H1 (cell line): ENCODE results near the gene DEK. TPM values are rescaled to one million over a fixed set of nuclear protein-coding genes. Genes with fewer than 3 reads are reported as not detected.

Experiments used
- CTCF ChIA-PET: fragments of 300-600 bp; sonication (Branson Sonifier 250); formaldehyde crosslinking; loops from one replicate; lab custom pipeline; 2021; ENCODE audit not compliant: partially characterized antibody; lab: Charles Lee
- POLR2A ChIA-PET: fragments of 300-600 bp; sonication (Branson Sonifier 250); formaldehyde crosslinking; loops from one replicate; lab custom pipeline; 2021; ENCODE audit warnings: inconsistent platforms; ENCODE audit not compliant: partially characterized antibody; lab: Charles Lee
- DNase-seq, 2 experiments: peaks; one replicate each; pipeline versions ENCODE4 v3.0.0 to v3.0.0-alpha.2; 2010 to 2022; ENCODE audit warnings: low spot score in 2 of 2, low read depth in 1 of 2, mixed read lengths in 1 of 2
- FAIRE-seq: peaks from 2 replicates; lab custom pipeline; 2011; peaks lifted over from hg19 to GRCh38; lab: Jason Lieb, UNC
- H2AFZ ChIP-seq: 2 replicates; pipeline ENCODE4 v1.8.1; 2012; ENCODE audit warnings: low read length, inconsistent platforms
- H2AK5ac ChIP-seq: 2 replicates; pipeline ENCODE4 v1.6.1; 2013; ENCODE audit warnings: low read depth, low read length
- H2BK120ac ChIP-seq: replicated peaks from 2 replicates; pipeline ENCODE3; 2013; ENCODE audit warnings: low read depth, low read length, inconsistent platforms
- H2BK12ac ChIP-seq: 2 replicates; pipeline ENCODE4 v1.6.1; 2013; ENCODE audit warnings: low read depth, low read length
- H2BK15ac ChIP-seq: 2 replicates; pipeline ENCODE4 v1.6.1; 2013; ENCODE audit warnings: low read length
- H2BK20ac ChIP-seq: 2 replicates; pipeline ENCODE4 v1.6.1; 2013; ENCODE audit warnings: low read length
- H2BK5ac ChIP-seq: 2 replicates; pipeline ENCODE4 v1.6.1; 2013; ENCODE audit warnings: low read depth, low read length
- H3K14ac ChIP-seq: 2 replicates; pipeline ENCODE4 v1.6.1; 2013; ENCODE audit warnings: inconsistent platforms; ENCODE audit not compliant: insufficient read length
- H3K18ac ChIP-seq: 2 replicates; pipeline ENCODE4 v1.6.1; 2013; ENCODE audit warnings: low read length; ENCODE audit errors: extremely low read depth
- H3K23ac ChIP-seq: 2 replicates; pipeline ENCODE4 v1.6.1; 2013; ENCODE audit warnings: inconsistent platforms; ENCODE audit not compliant: insufficient read length
- H3K23me2 ChIP-seq: 2 replicates; pipeline ENCODE4 v1.6.1; 2013; ENCODE audit warnings: low read depth, low read length
- H3K27ac ChIP-seq: 2 replicates; pipeline ENCODE4 v1.6.1; 2011; ENCODE audit warnings: low read depth, low read length, inconsistent platforms
- H3K27me3 ChIP-seq, 4 experiments: replicated peaks in 1 of 4; 1 replicate in 1 of 4; 2 replicates in 3 of 4; pipeline versions ENCODE4 v1.6.1 to v1.8.1; 2011 to 2013; ENCODE audit warnings: low read length in 3 of 4, mild to moderate bottlenecking in 3 of 4, inconsistent platforms in 2 of 4, mixed read lengths in 2 of 4, moderate library complexity in 1 of 4; ENCODE audit not compliant: control insufficient read depth in 3 of 4, insufficient read depth in 3 of 4; ENCODE audit errors: extremely low read depth in 1 of 4
- H3K36me3 ChIP-seq, 4 experiments: 2 replicates each; pipeline versions ENCODE4 v1.6.1 to v1.8.1; 2011 to 2013; ENCODE audit warnings: mild to moderate bottlenecking in 4 of 4, low read length in 3 of 4, moderate library complexity in 2 of 4, control low read depth in 1 of 4, inconsistent platforms in 1 of 4; ENCODE audit not compliant: insufficient read depth in 4 of 4, control insufficient read depth in 2 of 4
- H3K4ac ChIP-seq: replicated peaks from 2 replicates; pipeline ENCODE3; 2013; ENCODE audit warnings: low read length, low read depth, mixed read lengths, inconsistent platforms; ENCODE audit not compliant: insufficient read length
- H3K4me1 ChIP-seq, 4 experiments: replicated peaks in 1 of 4; 1 replicate in 1 of 4; 2 replicates in 3 of 4; pipeline versions ENCODE4 v1.6.1 to v1.8.1; 2011 to 2013; ENCODE audit warnings: low read length in 3 of 4, inconsistent platforms in 2 of 4, mixed read lengths in 1 of 4; ENCODE audit not compliant: insufficient read depth in 4 of 4, control insufficient read depth in 3 of 4
- H3K4me2 ChIP-seq, 2 experiments: 2 replicates each; pipeline versions ENCODE4 v1.6.1 to v1.8.1; 2011 to 2013; ENCODE audit warnings: low read depth in 2 of 2, low read length in 2 of 2, control low read depth in 1 of 2, inconsistent platforms in 1 of 2, mild to moderate bottlenecking in 1 of 2; ENCODE audit not compliant: insufficient read depth in 1 of 2
- H3K4me3 ChIP-seq, 4 experiments: fragments of 200-600, 300-600 bp in 1 of 4; sonication (generic), shearing (Covaris generic), sonication (Bioruptor Twin) in 1 of 4; 2 replicates each; pipeline versions ENCODE4 v1.5.1 to v1.8.1; 2011 to 2016; ENCODE audit warnings: low read length in 4 of 4, low read depth in 3 of 4, control low read depth in 2 of 4, inconsistent platforms in 2 of 4, mild to moderate bottlenecking in 2 of 4, mixed read lengths in 1 of 4, moderate library complexity in 1 of 4; ENCODE audit not compliant: insufficient read depth in 2 of 4; ENCODE audit errors: extremely low read depth in 1 of 4
- H3K56ac ChIP-seq: replicated peaks from 2 replicates; pipeline ENCODE3; 2013; ENCODE audit warnings: low read depth, mild to moderate bottlenecking, mixed read lengths, low read length, inconsistent platforms; ENCODE audit not compliant: insufficient read length
- H3K79me1 ChIP-seq: 2 replicates; pipeline ENCODE4 v1.6.1; 2013; ENCODE audit warnings: low read depth, low read length, control low read depth
- H3K79me2 ChIP-seq, 2 experiments: 2 replicates each; pipeline versions ENCODE4 v1.6.1 to v1.8.1; 2012 to 2013; ENCODE audit warnings: low read length in 2 of 2, mild to moderate bottlenecking in 2 of 2, inconsistent platforms in 1 of 2; ENCODE audit not compliant: insufficient read depth in 2 of 2, control insufficient read depth in 1 of 2
- H3K9ac ChIP-seq, 4 experiments: replicated peaks in 1 of 4; 1 replicate in 1 of 4; 2 replicates in 3 of 4; pipeline versions ENCODE4 v1.6.1 to v1.8.1; 2011 to 2013; ENCODE audit warnings: low read depth in 3 of 4, low read length in 3 of 4, control low read depth in 2 of 4, mild to moderate bottlenecking in 2 of 4, moderate library complexity in 2 of 4, inconsistent platforms in 1 of 4; ENCODE audit errors: extremely low read depth in 1 of 4
- H3K9me3 ChIP-seq, 2 experiments: 2 replicates each; pipeline versions ENCODE4 v1.6.1 to v1.8.1; 2012 to 2013; ENCODE audit warnings: mild to moderate bottlenecking in 2 of 2, moderate library complexity in 2 of 2, control low read depth in 1 of 2, inconsistent platforms in 1 of 2, low read depth in 1 of 2, low read length in 1 of 2, mixed read lengths in 1 of 2; ENCODE audit not compliant: insufficient read depth in 2 of 2
- H4K20me1 ChIP-seq, 2 experiments: replicated peaks in 1 of 2; 2 replicates each; pipeline versions ENCODE3 to v1.8.1; 2011 to 2013; ENCODE audit warnings: inconsistent platforms in 2 of 2, low read length in 2 of 2, mild to moderate bottlenecking in 1 of 2; ENCODE audit not compliant: insufficient read depth in 2 of 2, control insufficient read depth in 1 of 2
- H4K5ac ChIP-seq: 2 replicates; pipeline ENCODE4 v1.6.1; 2013; ENCODE audit warnings: low read length, low read depth, mixed read lengths, inconsistent platforms; ENCODE audit not compliant: insufficient read length
- H4K8ac ChIP-seq: 2 replicates; pipeline ENCODE4 v1.8.0; 2013; ENCODE audit warnings: mild to moderate bottlenecking, moderate library complexity, low read length, inconsistent platforms; ENCODE audit not compliant: insufficient read depth; ENCODE audit errors: extremely low read depth
- H4K91ac ChIP-seq: replicated peaks from 2 replicates; pipeline ENCODE3; 2013; ENCODE audit warnings: low read length, mixed read lengths, inconsistent platforms; ENCODE audit not compliant: insufficient read length
- BCL11A ChIP-seq, 2 experiments: IDR thresholded peaks; one replicate each; pipeline ENCODE4 v1.6.1; 2011; ENCODE audit warnings: low read depth in 2 of 2, low read length in 2 of 2, mild to moderate bottlenecking in 2 of 2
- CREB1 ChIP-seq: IDR thresholded peaks from 2 replicates; pipeline ENCODE4 v1.6.1; 2012; ENCODE audit warnings: inconsistent platforms
- CTBP2 ChIP-seq: IDR thresholded peaks from 2 replicates; pipeline ENCODE4 v1.7.0; 2011; ENCODE audit warnings: borderline replicate concordance, mild to moderate bottlenecking, moderate library complexity, mixed read lengths, low read length; ENCODE audit not compliant: insufficient read depth, insufficient read length
- CTCF ChIP-seq, 3 experiments: IDR thresholded peaks; 1 replicate in 2 of 3; 2 replicates in 1 of 3; pipeline versions ENCODE4 v1.5.1 to v1.6.1; 2011; ENCODE audit warnings: low read length in 3 of 3, mild to moderate bottlenecking in 3 of 3, inconsistent platforms in 2 of 3, low read depth in 1 of 3, moderate library complexity in 1 of 3; ENCODE audit not compliant: insufficient read depth in 1 of 3; ENCODE audit errors: control extremely low read depth in 1 of 3
- GABPA ChIP-seq: IDR thresholded peaks from 2 replicates; pipeline ENCODE4 v1.6.1; 2011; ENCODE audit warnings: mild to moderate bottlenecking, low read length, moderate library complexity, borderline replicate concordance; ENCODE audit not compliant: insufficient read depth
- HDAC6 ChIP-seq: IDR thresholded peaks from one replicate; pipeline ENCODE4 v1.7.1; 2012; ENCODE audit warnings: low read depth, mild to moderate bottlenecking, inconsistent platforms, low read length, moderate library complexity
- KDM5A ChIP-seq: fragments of 200-600 bp; IDR thresholded peaks from 2 replicates; pipeline ENCODE4 v1.7.1; 2012; ENCODE audit warnings: mild to moderate bottlenecking, low read length, inconsistent platforms, mixed read lengths
- PHF8 ChIP-seq: fragments of 200-600 bp; sonication (generic); conservative IDR thresholded peaks from 2 replicates; pipeline ENCODE4 v1.7.1; 2012; ENCODE audit warnings: low read depth, mild to moderate bottlenecking, inconsistent platforms, low read length, moderate library complexity
- POU5F1 ChIP-seq: IDR thresholded peaks from 2 replicates; pipeline ENCODE4 v1.6.1; 2011; ENCODE audit warnings: low read depth, mild to moderate bottlenecking, low read length, moderate library complexity
- RBBP5 ChIP-seq: IDR thresholded peaks from 2 replicates; pipeline ENCODE4 v1.7.1; 2012; ENCODE audit warnings: low read depth, mild to moderate bottlenecking, inconsistent platforms, low read length, moderate library complexity, borderline replicate concordance
- RXRA ChIP-seq: IDR thresholded peaks from 2 replicates; pipeline ENCODE4 v1.6.1; 2011; ENCODE audit warnings: low read depth, mild to moderate bottlenecking, low read length, moderate library complexity; ENCODE audit not compliant: insufficient read depth
- TAF7 ChIP-seq: optimal IDR thresholded peaks from 2 replicates; pipeline ENCODE3; 2011; ENCODE audit warnings: low read depth, mild to moderate bottlenecking, inconsistent platforms, low read length, moderate library complexity, borderline replicate concordance
- WGBS, 2 experiments: shearing (Covaris generic) in 1 of 2; methylation state at CpG; one replicate each; pipeline versions ENCODE4 v1.1.6 to v1.1.7; 2013 to 2015; ENCODE audit warnings: low lambda C conversion rate in 2 of 2, mixed read lengths in 2 of 2, inconsistent platforms in 1 of 2, low coverage in 1 of 2, missing lambda C conversion rate in 1 of 2; ENCODE audit not compliant: insufficient replicate concordance in 2 of 2, insufficient coverage in 1 of 2, insufficient read length in 1 of 2; ENCODE audit errors: extremely low coverage in 1 of 2, missing lambda C conversion rate in 1 of 2; 5-methylcytosine and 5-hydroxymethylcytosine counted together
- polyA plus RNA-seq, 7 experiments: library from polyadenylated mRNA; depleted of rRNA in 3 of 7; stranded (reverse) in 5 of 7; unstranded in 2 of 7; fragments of >200 nt in 5 of 7; fragments of 200-250 nt in 2 of 7; gene quantifications; 1 replicate in 5 of 7; 2 replicates in 1 of 7; 4 replicates in 1 of 7; pipeline versions ENCODE4 v1.2.1 to v1.2.3, GENCODE V29; 2011 to 2013; ENCODE audit warnings: missing spikeins in 2 of 7, mixed read lengths in 2 of 7
- total RNA-seq: library from RNA; stranded (reverse); fragmentation: NEBNext Ultra II Directional; extraction: Animal tissue kit (Norgen Biotek cat#: 25700); gene quantifications from 2 replicates; pipeline ENCODE4 v1.2.1, GENCODE V29; 2021

The DEK gene
- total and polyA plus RNA-seq, 2 of the 8 experiments (the other 6 are each of a cell fraction or from before 2014, with no cell fraction given) = 40.0 to 228 TPM

- H3K9me3 ChIP-seq = no peaks in the 10 kb centered on the region
- CTCF ChIA-PET = interaction anchor here (2.2 kb wide), 1 partner anchor 10 kb away, joined by 11 read pairs; no protein-coding TSS in a partner anchor
- H2BK20ac ChIP-seq = no peak overlapping the region
- no peak overlapping the region for H3K9ac ChIP-seq
- H4K8ac ChIP-seq = no peak overlapping the region
- 94% methylated on average over 5 of the region's 5 CpGs; no CpG with 5 or more reads in 1 of the 2 experiments for WGBS, 2 experiments
- POLR2A ChIA-PET = no interaction called here
- no peaks in the 10 kb centered on the region; a peak in 3 of 8 replicates for H3K36me3 ChIP-seq
- no peak overlapping the region for H2AFZ ChIP-seq
- no peak overlapping the region for H3K4me2 ChIP-seq
- no peak overlapping the region for H4K91ac ChIP-seq
- H3K23ac ChIP-seq = no peak overlapping the region
- H3K18ac ChIP-seq = no peak overlapping the region
- H2AK5ac ChIP-seq = no peak overlapping the region
- H3K27me3 ChIP-seq = no peaks in the 10 kb centered on the region
- H3K27ac ChIP-seq = no peak overlapping the region
- no peaks in the 10 kb centered on the region for H3K4me1 ChIP-seq
- H4K20me1 ChIP-seq = no peaks in the 10 kb centered on the region
- H3K14ac ChIP-seq = no peak overlapping the region
- no peak overlapping the region for H4K5ac ChIP-seq
- H3K56ac ChIP-seq = no peak overlapping the region
- H2BK5ac ChIP-seq = no peak overlapping the region
- no peak overlapping the region for H2BK12ac ChIP-seq
- no peak overlapping the region for H3K4ac ChIP-seq
- H3K4me3 ChIP-seq = no peak overlapping the region
- no peaks in the 10 kb centered on the region for H3K79me1 ChIP-seq
- H3K23me2 ChIP-seq = no peaks in the 10 kb centered on the region
- FAIRE-seq (no peak), DNase-seq (no peak)
- no peak overlapping the region for H2BK15ac ChIP-seq
- no peak overlapping the region for H2BK120ac ChIP-seq
- no peaks in the 10 kb centered on the region for H3K79me2 ChIP-seq
- TF ChIP-seq CREB1 (no peak), POU5F1 (no peak), CTCF (IDR thresholded peaks at IDR 0.05; ENCODE audit: control extremely low read depth in 1 of 3, insufficient read depth in 1 of 3, low read depth in 1 of 3, low read length in 3 of 3) (no peak), HDAC6 (no peak), GABPA (no peak), RBBP5 (no peak), TAF7 (no peak), PHF8 (no peak), CTBP2 (no peak), KDM5A (no peak), BCL11A (IDR thresholded peaks at IDR 0.05; ENCODE audit: low read depth in 2 of 2, low read length in 2 of 2) (no peak), RXRA (no peak)
Measured at GRCh38 chr6:18210707-18211106, 53.6 kb downstream of the DEK start.
